ENCODE measurements around the gene AKR1C8. TPM values are rescaled to one million over a fixed set of nuclear protein-coding genes. Genes with fewer than 3 reads are reported as not detected.
A peak's percentile ranks its signal among the peaks of the same experiment; 100 is the strongest.

AKR1C8 gene
- total RNA-seq, 1 experiment from 2014 or later: 2.7 TPM

GRCh38 chr10:5151076-5151475 lies 33.9 kb downstream of the AKR1C8 start:
- CTCF ChIA-PET: no interaction called here

GRCh38 chr10:5148678-5149032 lies 36.3 kb downstream of the AKR1C8 start:
- H3K4me2 ChIP-seq: peak overlapping the region; percentile 49
- H3F3A ChIP-seq (ENCODE audit: insufficient read depth, low read depth): peaks cover 6% of the 10 kb centered on the region; the same call in 1 of the 2 replicates
- H2AFZ ChIP-seq: 0 out of 2 replicates have a peak overlapping the region, but pooled peaks have one; percentile 72
- H3K36me3 ChIP-seq (ENCODE audit: low read depth): no peaks in the 10 kb centered on the region
- H3K27ac ChIP-seq: peak overlapping the region; percentile 77
- H3K4me3 ChIP-seq: no peak overlapping the region
- TF ChIP-seq EZH2 (IDR thresholded peaks at IDR 0.05; ENCODE audit: low read depth) (no peak), CTCF (conservative IDR thresholded peaks at IDR 0.05) (no peak)
- H3K27me3 ChIP-seq (ENCODE audit: insufficient read depth, low read depth): no peaks in the 10 kb centered on the region
- no peaks in the 10 kb centered on the region for H4K20me1 ChIP-seq (ENCODE audit: insufficient read depth)
- no TSS peak for BruUV-seq (replicated peaks)
- no peaks in the 10 kb centered on the region for H3K79me2 ChIP-seq (ENCODE audit: low read depth)
- intact Hi-C loops (cut with micrococcal nuclease; ENCODE audit: unreplicated experiment): no loop called here
- no peaks in the 10 kb centered on the region for H3K9me2 ChIP-seq (ENCODE audit: insufficient read depth)
- H3K9me3 ChIP-seq (ENCODE audit: insufficient read depth, low read depth): peaks cover 6% of the 10 kb centered on the region; the same call in 1 of the 2 replicates
- POLR2A ChIA-PET (ENCODE audit: unreplicated experiment): no interaction called here
- no peak for DNase-seq
- CTCF ChIA-PET: no interaction called here
- peaks cover 23% of the 10 kb centered on the region for H3K4me1 ChIP-seq (replicated peaks; ENCODE audit: insufficient read depth)

More at GRCh38 chr10:5151076-5151475, 33.9 kb downstream of the AKR1C8 start:
- Histone ChIP-seq H3K27me3 (ENCODE audit: insufficient read depth, low read depth) (no peaks in the 10 kb centered on the region), H4K20me1 (ENCODE audit: insufficient read depth) (no peaks in the 10 kb centered on the region), H3K4me1 (replicated peaks; ENCODE audit: insufficient read depth) (peaks cover 23% of the 10 kb centered on the region), H3K9me3 (ENCODE audit: insufficient read depth, low read depth) (peaks cover 6% of the 10 kb centered on the region; the same call in 1 of the 2 replicates), H3K79me2 (ENCODE audit: low read depth) (no peaks in the 10 kb centered on the region), H3K36me3 (ENCODE audit: low read depth) (no peaks in the 10 kb centered on the region), H3K9me2 (ENCODE audit: insufficient read depth) (no peaks in the 10 kb centered on the region), H3K27ac (no peak overlapping the region), H3K4me3 (no peak overlapping the region), H3K4me2 (no peak overlapping the region), H3F3A (ENCODE audit: insufficient read depth, low read depth) (peaks cover 6% of the 10 kb centered on the region; the same call in 1 of the 2 replicates), H2AFZ (no peak overlapping the region)
- BruUV-seq (replicated peaks): no TSS peak
- TF ChIP-seq CTCF (conservative IDR thresholded peaks at IDR 0.05) (no peak), EZH2 (IDR thresholded peaks at IDR 0.05; ENCODE audit: low read depth) (no peak)
- POLR2A ChIA-PET (ENCODE audit: unreplicated experiment): no interaction called here
- intact Hi-C loops (cut with micrococcal nuclease; ENCODE audit: unreplicated experiment): no loop called here
- no peak for DNase-seq

GRCh38 chr10:5147981-5148677 lies 36.8 kb downstream of the AKR1C8 start:
- Histone ChIP-seq H3K79me2 (ENCODE audit: low read depth) (no peaks in the 10 kb centered on the region), H3K4me1 (replicated peaks; ENCODE audit: insufficient read depth) (peaks cover 23% of the 10 kb centered on the region), H3K27ac (peak overlapping the region; percentile 77), H3K4me2 (peak overlapping the region; percentile 49), H2AFZ (peak overlapping the region; percentile 72), H3K9me2 (ENCODE audit: insufficient read depth) (no peaks in the 10 kb centered on the region), H3F3A (ENCODE audit: insufficient read depth, low read depth) (peaks cover 6% of the 10 kb centered on the region; the same call in 1 of the 2 replicates), H3K36me3 (ENCODE audit: low read depth) (no peaks in the 10 kb centered on the region), H4K20me1 (ENCODE audit: insufficient read depth) (no peaks in the 10 kb centered on the region), H3K4me3 (no peak overlapping the region), H3K27me3 (ENCODE audit: insufficient read depth, low read depth) (no peaks in the 10 kb centered on the region), H3K9me3 (ENCODE audit: insufficient read depth, low read depth) (peaks cover 6% of the 10 kb centered on the region; the same call in 1 of the 2 replicates)
- ChIA-PET POLR2A (ENCODE audit: unreplicated experiment) (interaction anchor here (0.5 kb wide), 1 partner anchor 53 kb away, joined by 6 read pairs; no protein-coding TSS in a partner anchor), CTCF (no interaction called here)
- TF ChIP-seq CTCF (conservative IDR thresholded peaks at IDR 0.05): no peak
- no peak for TF ChIP-seq EZH2 (IDR thresholded peaks at IDR 0.05; ENCODE audit: low read depth)
- BruUV-seq (replicated peaks): no TSS peak
- intact Hi-C loops (cut with micrococcal nuclease; ENCODE audit: unreplicated experiment): no loop called here
- peak in 1 of 2 experiments; percentile 67 for DNase-seq

All from PC-9 (cell line).